HG03469 (cell line): Measurements from ENCODE around the gene SARDH.

ENCODE experiments used
- ATAC-seq: cut with Tn5 transposase; IDR thresholded peaks from one replicate; pipeline ENCODE4 v1.9.1; 2021; ENCODE audit warnings: mild to moderate bottlenecking, moderate library complexity, moderate number of reproducible peaks; ENCODE audit not compliant: unreplicated experiment

Gene SARDH

DNA sequence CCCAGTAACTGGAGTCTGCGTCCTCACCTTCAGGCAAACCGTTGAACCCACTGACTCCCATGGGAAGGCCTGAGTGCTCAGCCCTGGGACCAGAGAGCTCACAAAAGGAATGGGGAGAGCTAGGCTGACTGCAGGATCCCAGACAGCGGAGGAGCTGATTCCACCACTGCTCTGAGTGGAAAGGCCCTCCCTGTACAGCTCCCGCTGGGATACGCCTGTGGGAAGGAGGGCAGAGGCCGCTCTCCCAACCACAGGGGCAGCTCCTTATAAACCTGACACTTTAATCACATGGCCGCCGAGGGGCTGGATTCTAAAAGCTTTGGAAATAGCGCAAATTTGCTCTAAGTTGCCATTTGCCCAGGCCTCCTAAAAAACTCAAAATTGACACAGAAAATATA is 64.9 kb downstream of the SARDH start:
- no peak for ATAC-seq

DNA sequence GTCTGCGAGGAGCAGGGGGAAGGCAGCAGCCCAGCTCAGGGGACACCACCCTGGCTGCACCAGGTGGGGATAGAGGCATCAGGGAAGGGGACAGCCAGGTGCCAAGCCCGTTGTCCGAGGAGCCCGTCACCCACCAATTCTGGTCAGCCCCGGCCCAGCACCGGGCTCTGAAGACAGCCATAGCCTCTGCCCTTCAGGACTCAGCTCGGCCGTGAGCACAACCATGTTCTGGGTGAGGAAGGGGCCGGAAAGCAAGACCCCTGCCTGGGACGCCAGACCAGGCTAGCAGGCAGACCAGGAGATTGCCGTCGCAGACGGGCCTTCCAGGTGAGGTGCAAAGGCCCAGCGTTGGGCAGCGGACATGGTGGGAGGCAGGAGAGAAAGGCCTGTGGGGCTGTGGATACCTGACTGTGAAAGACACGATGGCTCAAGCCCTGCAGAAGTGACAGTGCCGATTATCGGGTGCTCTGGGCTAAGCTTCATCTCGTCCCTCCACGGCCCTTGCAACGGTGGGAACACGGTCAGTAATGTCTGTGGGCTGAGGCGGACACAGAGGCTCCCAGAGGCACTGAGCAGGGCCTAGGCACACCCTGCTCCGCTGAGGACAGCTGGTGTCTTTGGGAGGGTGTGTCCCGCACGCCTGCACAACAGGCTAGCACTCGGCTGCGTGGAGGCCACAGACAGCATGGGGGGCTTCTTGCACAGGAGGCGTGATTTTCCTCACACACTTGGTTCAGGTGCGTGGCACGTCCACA is 65.5 kb downstream of the SARDH start:
- no peak for ATAC-seq

DNA sequence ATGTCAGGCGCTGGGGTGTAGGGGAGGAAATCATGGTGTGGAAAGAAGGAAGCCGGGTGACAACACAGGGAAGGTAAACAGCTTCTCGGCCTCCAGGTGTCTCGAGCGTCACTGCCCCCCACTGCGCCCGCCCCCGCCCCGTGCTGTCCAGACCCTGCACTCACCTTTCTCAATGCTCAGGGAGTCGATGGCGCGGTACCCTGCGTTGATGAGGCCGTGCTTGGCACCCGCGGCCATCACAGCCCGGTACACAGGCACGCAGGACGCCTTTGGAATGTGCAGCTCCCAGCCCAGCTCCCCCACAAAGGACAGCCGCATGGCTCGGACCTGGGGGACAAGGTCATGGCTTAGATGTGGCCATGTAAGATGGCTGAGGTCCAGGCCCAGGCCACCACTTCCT is 66.8 kb downstream of the SARDH start:
- ATAC-seq, result no peak

DNA sequence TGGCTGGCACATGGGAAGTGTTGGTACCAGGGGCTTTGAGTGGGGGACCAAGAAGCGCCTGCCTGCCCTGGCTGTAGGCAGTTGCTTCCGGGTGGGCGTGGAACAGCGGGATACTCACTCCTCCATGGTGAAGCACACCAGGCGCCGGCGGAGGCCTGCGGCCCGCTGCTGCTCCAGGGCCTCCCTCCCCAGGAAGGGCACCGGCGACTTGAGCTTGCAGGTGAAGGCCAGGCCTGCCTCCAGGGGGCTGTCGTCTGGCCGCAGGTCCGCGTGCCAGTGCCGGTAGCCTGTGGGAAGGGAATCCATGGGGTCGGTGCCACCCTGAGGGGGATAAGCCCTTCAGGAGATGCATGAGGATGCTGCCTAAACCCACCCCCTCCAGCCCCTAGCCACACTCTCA is 67.7 kb downstream of the SARDH start:
- no peak for ATAC-seq

DNA sequence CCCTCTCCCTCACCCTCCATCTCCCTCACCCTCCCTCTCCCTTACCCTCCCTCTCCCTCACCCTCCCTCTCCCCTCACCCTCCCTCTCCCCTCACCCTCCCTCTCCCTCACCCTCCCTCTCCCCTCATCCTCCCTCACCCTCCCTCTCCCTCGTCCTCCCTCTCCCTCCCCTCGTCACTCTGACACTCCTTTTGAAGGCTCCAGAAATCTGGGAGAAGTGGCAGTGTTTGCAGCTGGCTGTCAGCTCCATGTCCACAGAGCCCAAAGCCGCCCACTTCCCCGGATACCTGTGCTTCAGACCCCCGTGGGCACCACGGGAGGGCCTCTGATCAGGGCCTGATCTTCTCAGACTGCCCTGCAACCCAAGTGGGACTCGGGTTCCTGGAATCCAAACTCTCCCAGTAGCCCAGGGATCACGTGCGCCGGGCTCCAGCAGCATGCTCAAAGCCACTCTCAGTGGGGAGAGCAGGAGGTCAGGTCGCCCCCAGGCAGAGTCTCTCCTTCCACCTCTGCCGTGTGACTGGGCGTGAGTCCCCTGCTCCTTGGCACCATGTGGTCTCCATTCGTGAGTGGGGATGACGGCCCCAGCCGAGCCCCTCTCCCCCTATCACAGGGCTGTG is 68.9 kb downstream of the SARDH start:
- no peak for ATAC-seq

DNA sequence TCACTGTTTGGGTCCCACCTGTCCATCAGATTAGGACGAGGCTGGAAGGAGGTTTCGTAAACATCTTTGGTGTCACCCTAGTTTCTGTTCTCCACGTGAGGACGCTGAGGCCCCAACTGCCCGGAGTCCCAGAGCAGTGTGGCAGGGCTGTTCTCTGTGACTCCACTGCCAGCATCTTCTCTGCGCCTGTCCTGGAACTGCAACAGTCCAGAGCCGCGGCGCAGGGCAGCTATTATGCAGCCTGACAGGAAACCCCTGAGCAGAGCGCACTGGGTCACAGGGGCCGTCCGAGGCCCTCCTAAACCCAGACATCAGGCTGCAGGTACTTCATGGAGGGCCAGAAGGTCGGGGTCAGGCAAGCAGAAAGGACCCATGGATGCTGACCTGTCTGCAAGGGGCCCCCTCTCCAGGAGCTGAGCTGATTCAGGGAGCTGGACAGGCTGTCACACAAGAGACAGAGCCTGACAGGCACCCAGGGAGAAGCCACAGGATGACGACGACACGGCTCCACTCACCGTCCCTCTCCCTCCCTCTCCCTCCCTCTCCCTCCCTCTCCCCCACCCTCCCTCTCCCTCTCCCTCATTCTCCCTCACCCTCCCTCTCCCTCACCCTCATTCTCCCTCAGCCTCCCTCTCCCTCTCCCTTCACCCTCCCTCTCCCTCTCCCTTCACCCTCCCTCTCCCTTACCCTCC is 70.2 kb downstream of the SARDH start:
- ATAC-seq, result no peak

DNA sequence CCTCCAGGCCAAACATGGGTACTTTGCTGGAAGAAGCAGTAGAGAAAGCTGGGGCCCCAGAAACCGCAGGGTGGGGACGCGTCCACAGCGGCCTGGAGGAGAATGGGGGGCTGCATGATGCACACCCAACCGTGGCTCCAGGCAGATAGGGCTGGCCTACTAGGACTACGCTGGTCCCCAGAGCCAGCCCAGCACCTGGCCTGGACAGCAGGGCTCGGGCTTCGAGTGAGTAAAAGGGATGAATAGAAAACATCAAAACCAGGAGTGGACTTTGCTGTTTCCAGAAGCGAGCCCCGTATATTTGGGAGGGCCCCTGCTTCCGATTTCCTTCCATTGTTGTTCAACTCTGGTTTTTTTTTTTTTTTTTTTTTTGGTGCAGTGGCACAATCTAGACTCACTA is 71.3 kb downstream of the SARDH start:
- ATAC-seq, result no peak

DNA sequence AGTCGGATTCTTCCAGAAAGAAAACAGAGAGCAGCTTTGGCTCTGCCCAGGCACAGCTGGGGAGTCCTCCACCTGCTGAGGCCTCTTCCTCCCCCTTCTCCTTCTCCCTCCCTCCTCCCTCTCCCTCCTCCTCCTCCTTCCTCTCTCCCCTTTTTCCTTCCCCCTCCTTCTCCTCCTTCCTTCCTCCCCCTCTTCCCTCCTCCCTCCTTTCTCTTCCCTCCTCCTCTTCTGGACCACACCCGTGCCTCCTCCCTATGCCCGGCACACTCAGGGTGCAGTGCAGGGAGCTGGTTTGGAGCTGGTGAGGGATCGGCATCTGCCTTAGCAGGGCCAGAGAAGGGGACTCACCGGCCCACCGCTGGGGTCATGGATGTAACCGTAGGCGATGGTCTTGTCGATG is 71.8 kb downstream of the SARDH start:
- ATAC-seq, result no peak

DNA sequence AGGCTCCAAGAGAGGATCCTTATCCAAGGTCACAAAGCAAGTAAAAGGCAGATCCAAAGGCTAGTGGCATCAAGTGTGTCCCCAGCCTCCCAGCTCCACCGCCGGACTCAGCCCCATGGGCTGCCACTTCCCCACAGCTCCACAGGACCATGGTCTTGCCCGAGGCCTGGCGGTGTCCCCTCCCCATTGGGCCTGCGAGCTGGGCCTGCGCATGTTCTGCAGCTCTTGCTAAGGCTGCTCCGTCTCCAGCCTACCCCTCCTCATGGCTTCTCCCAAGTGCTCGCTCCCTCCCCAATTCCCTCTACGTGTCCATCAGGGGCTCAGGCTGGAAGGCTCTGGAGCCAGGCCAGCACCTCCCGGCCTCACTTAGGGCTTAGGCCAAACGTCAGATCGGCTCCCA is 72.6 kb downstream of the SARDH start:
- no peak for ATAC-seq

DNA sequence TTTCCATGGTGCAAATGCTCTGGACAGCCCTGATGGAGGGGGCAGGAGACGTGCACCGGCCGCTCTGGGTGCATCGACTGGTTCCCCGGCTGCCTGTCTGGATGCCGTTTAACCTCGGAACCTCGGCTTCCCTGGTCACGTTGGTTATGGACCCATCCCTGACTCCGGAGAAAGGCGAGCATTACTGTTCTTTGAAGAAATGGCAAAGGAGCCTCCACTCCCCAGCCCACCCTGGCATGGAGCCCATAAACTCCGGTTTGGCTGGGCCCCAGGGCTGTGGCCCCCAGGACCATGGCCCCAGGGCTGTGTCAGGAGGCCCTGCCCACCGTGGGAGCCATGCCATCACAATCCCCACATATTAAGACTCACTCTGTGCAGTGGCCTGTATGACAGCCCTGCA is 73.1 kb downstream of the SARDH start:
- ATAC-seq, result no peak

DNA sequence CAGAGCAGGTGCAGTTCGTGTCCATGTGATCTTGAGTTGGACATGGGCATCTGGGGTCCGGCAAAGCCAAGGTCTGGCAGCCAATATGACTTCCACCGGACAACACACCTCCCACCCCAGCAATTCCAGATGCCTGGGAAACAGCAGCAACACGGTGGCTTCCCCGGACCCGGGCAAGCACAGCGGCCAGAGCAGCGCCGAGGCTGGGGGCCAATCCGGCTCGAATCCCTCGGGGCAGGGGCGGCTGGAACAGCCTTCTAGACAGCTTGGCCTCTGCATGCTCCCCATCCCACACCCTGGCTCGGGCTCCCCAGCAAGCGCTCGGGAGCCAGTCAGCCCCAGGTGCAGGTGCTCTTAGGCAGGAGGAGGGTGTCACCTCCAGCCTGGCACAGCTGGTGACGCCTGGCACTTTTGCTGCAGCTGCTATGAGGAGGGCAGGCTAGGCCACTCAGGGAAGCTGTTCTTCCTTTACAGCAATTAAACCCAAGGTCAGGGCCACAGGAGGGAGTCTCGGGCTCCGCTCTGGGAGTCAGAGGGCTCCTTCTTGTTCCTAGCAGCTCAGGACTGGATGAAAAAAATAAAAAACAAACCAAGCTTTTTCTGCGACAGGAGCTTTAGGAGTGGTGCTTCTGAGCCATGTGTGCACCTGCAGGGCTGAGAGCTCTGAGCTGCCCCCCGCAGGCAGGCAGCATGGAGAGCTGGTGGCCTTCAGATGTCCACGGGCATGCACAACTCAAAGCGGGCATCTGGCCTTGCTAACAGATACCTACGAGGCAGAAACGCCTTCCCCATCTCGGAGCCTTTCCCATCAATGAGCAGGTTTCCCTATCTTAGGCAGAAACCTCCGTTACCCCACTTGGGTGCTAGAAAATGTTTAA is 73.7 kb downstream of the SARDH start:
- ATAC-seq, result no peak

DNA sequence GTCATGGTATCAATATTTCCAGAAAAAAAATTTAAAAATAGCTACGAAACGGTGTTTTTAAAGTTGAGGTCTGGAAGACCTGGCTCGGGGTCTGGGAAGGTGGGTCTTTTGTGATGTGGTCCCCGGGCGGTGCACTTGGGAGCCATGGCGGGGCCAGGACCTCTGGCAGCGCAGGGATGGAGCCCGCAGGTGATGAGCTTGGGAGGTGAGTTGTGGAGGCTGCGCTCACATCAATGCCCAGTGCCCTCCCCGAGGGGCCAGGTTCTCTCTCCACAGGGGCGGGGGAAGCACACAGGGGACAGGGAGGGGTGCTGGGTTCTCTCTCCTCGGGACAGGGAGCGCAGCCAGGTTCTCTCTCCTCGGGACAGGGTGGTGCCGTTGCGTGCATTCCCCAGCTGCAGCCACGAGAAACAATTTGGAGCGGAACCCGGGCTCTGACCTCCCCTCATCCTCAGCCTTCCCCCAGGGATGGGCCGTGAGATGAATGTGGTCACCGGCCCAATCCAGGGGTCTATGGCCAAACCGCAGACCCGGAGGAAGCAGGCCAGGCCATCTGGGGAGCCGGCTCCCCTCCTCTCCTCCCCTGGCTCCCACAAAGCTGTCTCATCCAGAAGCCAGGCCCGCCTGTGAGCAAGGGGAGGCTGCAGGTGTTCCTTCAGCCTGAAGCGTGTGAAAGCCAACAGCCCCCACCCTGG is 76.2 kb downstream of the SARDH start:
- ATAC-seq, result no peak

DNA sequence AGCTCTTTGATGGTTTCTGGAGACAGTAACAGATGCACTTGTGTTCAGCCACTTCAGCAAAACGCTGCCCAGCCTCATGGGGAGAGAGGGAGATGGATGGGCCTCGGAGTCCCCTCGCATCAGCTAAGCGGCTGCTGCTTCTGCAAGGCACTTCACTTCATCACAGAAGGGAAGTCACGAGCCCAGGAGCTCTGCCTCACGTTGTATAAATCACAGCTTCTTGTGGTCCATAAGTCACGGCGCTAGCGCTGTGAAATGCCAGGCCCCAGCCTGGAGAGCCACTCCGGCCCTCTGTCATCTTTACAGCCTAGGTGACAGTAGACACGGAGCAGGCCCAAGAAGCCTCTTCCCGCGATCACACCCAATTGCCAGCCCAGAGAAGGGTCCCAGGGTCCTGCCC is 78.6 kb downstream of the SARDH start:
- ATAC-seq, result no peak

DNA sequence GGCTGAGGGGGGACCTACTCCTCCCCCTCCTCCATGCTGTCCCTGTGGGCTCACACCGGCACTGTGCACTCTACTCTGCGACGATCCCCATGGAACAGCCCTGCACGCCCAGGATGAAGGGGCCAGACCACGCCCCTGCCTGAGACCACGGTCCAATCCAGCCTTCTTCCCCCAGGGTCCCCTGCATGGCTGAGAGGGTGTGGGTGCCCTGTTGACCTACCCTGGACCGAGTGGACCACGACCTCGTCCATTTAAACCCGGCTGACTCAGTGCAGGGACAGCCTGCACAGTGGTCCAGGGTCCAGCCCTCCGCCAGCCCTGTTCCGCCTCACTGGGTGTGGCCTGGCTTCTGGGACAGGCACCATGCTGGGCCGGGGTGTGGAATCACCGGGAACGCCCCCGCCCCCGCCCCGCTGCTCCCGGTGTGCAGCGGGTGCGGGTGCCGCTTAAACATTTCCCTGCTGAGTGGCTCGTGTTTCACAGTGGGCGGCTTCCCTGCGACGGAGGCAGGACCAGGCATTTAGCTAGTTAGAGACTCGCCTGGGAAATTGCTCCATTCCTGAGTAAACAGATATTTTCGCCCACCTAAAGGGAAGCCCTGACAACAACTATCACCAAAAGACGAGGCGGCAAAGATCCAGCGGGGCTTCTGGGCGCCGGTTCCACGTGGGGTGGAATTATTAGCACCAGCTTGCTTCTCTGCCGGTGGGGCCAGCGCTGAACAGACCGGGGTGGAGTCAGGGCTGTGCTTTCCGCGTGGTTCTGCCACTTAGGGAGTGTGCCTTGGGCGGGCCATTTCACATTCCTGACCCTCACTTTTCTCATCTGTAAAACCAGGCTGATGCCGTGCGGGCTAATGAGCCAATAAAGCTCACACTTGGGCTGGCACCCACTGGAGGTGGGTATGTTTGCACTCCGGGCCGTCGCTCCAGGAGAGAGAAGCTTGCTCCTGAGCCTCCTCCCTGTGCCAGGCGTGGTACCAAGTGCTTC is 79.4 kb downstream of the SARDH start:
- no peak for ATAC-seq

DNA sequence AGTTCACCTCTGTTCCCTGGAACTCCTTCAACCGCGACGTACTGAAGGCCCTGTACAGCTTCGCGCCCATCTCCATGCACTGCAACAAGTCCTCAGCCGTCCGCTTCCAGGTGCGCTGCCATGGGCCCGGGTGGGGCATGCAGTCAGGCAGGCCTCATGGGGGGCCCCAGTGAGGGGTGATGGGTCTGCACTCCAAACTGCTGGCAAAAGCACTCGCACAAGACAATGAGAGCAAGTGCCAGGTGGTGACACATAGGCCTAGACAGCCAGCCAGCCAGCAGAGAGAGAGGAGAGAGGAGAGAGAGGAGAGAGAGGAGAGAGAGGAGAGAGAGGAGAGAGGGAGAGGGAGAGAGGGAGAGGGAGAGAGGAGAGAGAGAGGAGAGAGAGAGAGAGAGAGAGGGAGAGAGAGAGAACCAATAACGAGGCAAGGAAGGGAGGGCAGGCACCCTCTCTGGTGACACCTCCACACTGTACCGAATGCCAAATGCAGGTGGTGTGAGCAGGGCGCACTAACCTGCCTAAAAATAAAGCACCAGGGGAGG is 81.0 kb downstream of the SARDH start:
- ATAC-seq, result no peak

DNA sequence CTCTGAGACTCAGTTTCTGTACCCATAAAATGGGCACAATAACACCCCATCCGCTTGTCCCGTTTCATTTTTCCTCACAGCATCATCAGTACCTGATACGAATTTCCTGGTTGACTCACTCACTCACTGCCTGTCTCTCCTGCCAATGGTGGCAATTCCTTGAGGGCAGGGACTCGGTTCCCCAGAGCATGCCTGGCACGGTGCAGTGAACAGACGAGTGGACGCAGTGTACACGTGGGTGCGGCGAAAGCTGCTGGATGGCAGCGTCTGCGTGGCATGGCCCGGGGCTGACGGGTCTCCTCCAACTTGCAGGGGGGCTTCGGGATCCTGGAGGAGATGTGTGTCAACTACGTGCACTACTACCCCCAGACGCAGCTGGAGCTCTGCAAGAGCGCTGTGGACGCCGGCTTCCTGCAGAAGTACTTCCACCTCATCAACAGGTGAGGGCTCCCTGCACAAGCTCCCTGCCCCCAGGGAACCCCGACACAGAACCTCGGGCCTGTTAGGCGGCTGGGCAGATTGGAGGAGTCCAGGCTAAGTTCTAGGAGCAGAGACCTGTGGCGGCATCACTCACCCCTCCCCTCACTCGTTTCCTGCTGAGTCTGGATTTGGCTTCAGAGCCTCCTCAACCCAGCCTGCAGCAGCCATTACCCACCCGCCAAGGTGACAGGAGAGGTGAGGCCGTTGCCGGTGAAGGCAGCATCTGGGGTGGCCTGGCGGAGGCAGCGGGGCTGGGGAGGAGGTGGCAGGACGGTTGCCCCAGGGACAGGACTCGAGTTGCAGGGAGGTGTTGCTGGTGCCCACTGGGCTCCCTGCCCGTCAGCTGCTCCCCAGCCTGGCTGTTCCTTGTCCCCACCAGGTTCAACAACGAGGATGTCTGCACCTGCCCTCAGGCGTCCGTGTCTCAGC is 81.7 kb downstream of the SARDH start:
- no peak for ATAC-seq

DNA sequence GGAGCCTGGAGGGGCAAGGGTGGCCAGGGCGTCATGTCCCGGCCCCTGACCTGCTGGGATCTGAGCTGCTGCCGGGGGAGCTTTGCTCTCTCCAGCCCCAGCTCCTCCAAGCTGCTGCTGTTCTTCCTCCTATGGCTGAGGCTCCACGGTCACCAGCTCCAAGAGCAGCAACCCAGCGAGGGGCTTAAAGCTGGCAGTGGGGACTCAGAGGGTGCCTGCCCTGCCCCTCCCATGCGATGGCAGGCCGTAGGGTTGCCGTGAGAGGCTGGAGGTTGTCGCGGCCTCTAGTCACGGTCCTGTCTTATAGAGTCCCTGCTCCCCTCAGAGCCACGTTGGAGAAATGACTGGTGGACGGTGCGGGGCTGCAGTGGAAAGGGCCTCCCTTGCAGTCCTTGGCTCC is 82.5 kb downstream of the SARDH start:
- ATAC-seq, result no peak
